Chondrocyte (in vitro differentiated cells): ENCODE results near the gene WWTR1. TPM values are rescaled to one million over a fixed set of nuclear protein-coding genes. Genes with fewer than 3 reads are reported as not detected.

ENCODE experiments used
- DNase-seq: peaks from one replicate; pipeline ENCODE4 v3.0.0; 2021; ENCODE audit warnings: mixed read lengths, low spot score
- H3K27ac Mint-ChIP-seq: one replicate; pipeline ENCODE4 v1.8.0; 2021; ENCODE audit warnings: mild to moderate bottlenecking, moderate library complexity, mixed read lengths; ENCODE audit not compliant: unreplicated experiment
- H3K27me3 Mint-ChIP-seq: 2 replicates; pipeline ENCODE4 v1.8.0; 2021; ENCODE audit warnings: low read depth, mixed read lengths
- H3K36me3 Mint-ChIP-seq: 2 replicates; pipeline ENCODE4 v1.8.0; 2021; ENCODE audit warnings: low read depth, mixed read lengths
- H3K4me1 Mint-ChIP-seq: 2 replicates; pipeline ENCODE4 v1.8.0; 2021; ENCODE audit warnings: low read depth, mild to moderate bottlenecking, mixed read lengths
- H3K4me3 Mint-ChIP-seq: one replicate; pipeline ENCODE4 v1.8.0; 2021; ENCODE audit warnings: mild to moderate bottlenecking, moderate library complexity, mixed read lengths; ENCODE audit not compliant: unreplicated experiment
- H3K9me3 Mint-ChIP-seq: 2 replicates; pipeline ENCODE4 v1.8.0; 2021; ENCODE audit warnings: low read depth, mixed read lengths
- total RNA-seq: library from RNA; stranded (reverse); gene quantifications from 3 replicates; pipeline ENCODE4 v1.2.1, GENCODE V29; 2021
- TF ChIP-seq, protein P1 (sequence below): fragments of 200-600 bp; sonication (generic); IDR thresholded peaks from 2 replicates; pipeline ENCODE4 v1.5.0; 2021; ENCODE audit warnings: antibody characterized with exemption, mild to moderate bottlenecking, moderate library complexity

The WWTR1 gene
- total RNA-seq, 1 donor from 2014 or later = 107 TPM

- Mint-ChIP-seq H3K36me3 (no peaks in the 10 kb centered on the region), H3K27me3 (peaks cover 3% of the 10 kb centered on the region), H3K4me1 (peaks cover 9% of the 10 kb centered on the region), H3K9me3 (no peaks in the 10 kb centered on the region), H3K4me3 (no peak overlapping the region), H3K27ac (no peak overlapping the region)
- DNase-seq = no peak
- TF ChIP-seq, protein P1, sequence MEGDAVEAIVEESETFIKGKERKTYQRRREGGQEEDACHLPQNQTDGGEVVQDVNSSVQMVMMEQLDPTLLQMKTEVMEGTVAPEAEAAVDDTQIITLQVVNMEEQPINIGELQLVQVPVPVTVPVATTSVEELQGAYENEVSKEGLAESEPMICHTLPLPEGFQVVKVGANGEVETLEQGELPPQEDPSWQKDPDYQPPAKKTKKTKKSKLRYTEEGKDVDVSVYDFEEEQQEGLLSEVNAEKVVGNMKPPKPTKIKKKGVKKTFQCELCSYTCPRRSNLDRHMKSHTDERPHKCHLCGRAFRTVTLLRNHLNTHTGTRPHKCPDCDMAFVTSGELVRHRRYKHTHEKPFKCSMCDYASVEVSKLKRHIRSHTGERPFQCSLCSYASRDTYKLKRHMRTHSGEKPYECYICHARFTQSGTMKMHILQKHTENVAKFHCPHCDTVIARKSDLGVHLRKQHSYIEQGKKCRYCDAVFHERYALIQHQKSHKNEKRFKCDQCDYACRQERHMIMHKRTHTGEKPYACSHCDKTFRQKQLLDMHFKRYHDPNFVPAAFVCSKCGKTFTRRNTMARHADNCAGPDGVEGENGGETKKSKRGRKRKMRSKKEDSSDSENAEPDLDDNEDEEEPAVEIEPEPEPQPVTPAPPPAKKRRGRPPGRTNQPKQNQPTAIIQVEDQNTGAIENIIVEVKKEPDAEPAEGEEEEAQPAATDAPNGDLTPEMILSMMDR = no peak
These were observed 164.4 kb downstream of the WWTR1 start for GRCh38 chr3:149493315-149494021.

DNA sequence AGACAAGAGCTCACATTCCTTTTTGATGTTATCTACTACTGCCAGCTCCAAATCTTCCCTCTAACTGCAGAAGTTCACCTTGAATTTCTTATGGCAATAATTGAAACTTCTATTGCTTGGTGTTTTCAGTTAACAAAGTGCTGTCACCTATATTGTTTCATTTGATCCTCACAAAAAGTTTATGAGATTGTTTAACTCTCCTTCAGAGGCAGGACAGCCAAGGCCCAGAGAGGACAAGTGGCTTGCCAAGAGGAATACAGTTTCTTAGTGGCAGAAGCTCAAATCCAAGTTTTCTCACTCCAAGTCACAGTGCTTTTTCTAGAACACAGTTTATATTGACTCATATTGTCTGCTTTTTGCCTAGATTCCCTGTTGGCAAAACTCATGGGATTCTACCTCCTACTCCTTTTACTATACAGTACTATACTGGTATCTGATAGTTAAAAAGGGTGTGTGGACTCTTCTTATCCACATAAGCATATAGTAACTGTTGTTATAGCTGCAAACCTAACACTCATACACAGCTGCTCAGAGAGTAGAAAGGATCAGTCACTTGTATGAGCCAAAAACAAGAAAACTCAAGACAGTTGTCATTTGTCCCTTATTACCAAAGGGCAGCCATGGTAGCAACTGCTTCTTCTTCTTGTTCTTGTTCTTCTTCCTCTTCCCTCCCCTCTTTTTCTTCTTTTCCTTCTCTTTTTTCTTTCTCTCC lies 167.4 kb downstream of the WWTR1 start:
- Mint-ChIP-seq H3K4me3 (no peak overlapping the region), H3K27ac (no peak overlapping the region)

DNA sequence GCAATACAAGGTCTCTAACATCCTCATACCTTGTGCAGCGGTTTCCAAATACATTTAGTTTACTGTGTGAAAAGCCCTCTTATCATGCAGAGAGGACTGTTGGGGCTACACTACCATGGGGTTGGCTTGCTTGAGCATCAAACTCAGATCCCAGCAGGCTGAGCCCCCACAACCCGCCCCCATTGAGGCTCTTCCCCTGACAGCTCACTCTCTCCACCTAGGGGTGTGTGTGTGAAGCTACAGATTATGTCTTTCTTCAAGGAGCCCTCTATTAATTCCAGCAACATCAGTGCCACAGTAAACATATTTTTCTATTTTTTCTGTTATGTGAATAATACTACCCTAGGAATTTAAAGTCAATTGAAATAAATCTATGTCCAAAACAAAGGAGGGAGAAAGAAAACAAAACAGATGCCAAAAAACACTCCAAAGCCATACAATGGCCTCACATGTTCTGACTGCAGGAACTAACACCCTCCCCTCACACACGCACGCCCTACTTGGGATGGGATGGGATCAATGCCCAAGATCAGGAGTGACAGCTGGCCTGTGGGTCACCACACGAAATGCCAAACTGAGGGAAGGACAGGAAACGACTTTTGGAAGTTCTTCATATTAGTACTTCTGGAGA lies 168.7 kb downstream of the WWTR1 start:
- TF ChIP-seq, protein P1 = peak; percentile 82
- Mint-ChIP-seq H3K27ac (peak overlapping the region; percentile 14), H3K36me3 (no peaks in the 10 kb centered on the region), H3K4me1 (peaks cover 6% of the 10 kb centered on the region), H3K4me3 (no peak overlapping the region), H3K27me3 (peaks cover 3% of the 10 kb centered on the region), H3K9me3 (no peaks in the 10 kb centered on the region)
- no peak for DNase-seq

More for the DNA sequence above, 167.4 kb downstream of the WWTR1 start:
- Mint-ChIP-seq H3K36me3 (no peaks in the 10 kb centered on the region), H3K27me3 (peaks cover 3% of the 10 kb centered on the region), H3K4me1 (peaks cover 9% of the 10 kb centered on the region), H3K9me3 (no peaks in the 10 kb centered on the region)
- TF ChIP-seq, protein P1 = no peak
- DNase-seq = no peak

- no peak overlapping the region for H3K27ac Mint-ChIP-seq
- DNase-seq = no peak
- H3K4me1 Mint-ChIP-seq = peaks cover 3% of the 10 kb centered on the region
- TF ChIP-seq, protein P1 = peak; percentile 43
- no peak overlapping the region for H3K4me3 Mint-ChIP-seq
- H3K27me3 Mint-ChIP-seq = peaks cover 3% of the 10 kb centered on the region
- no peaks in the 10 kb centered on the region for H3K9me3 Mint-ChIP-seq
- no peaks in the 10 kb centered on the region for H3K36me3 Mint-ChIP-seq
These were observed 170.1 kb downstream of the WWTR1 start for GRCh38 chr3:149487598-149488197.

- Mint-ChIP-seq H3K4me1 (peaks cover 3% of the 10 kb centered on the region), H3K9me3 (no peaks in the 10 kb centered on the region), H3K27me3 (no peaks in the 10 kb centered on the region), H3K4me3 (no peak overlapping the region), H3K36me3 (no peaks in the 10 kb centered on the region), H3K27ac (no peak overlapping the region)
- TF ChIP-seq, protein P1 = no peak
- DNase-seq = no peak
These were observed 171.1 kb downstream of the WWTR1 start for GRCh38 chr3:149486726-149487125.
